RWPE2 (cell line): ENCODE results near the gene PFAS.

Experiments
- ATAC-seq: fragments of 200-7000 bp; cut with Tn5 transposase; 3 replicates; pipeline ENCODE4 v1.9.1; 2021; ENCODE audit warnings: low read depth
- DNase-seq: peaks from one replicate; pipeline ENCODE4 v3.0.0-alpha.2; 2020; ENCODE audit warnings: low spot score
- H3K27ac ChIP-seq: fragments of 450-650 bp; 2 replicates; pipeline ENCODE4 v1.5.1; 2017; ENCODE audit warnings: mild to moderate bottlenecking; ENCODE audit not compliant: poor library complexity, severe bottlenecking
- H3K27me3 ChIP-seq: fragments of 250-450 bp; sonication (Bioruptor Pico); 2 replicates; pipeline ENCODE4 v1.5.1; 2021; ENCODE audit warnings: mild to moderate bottlenecking, moderate library complexity; ENCODE audit not compliant: insufficient read depth, poor library complexity, severe bottlenecking
- H3K36me3 ChIP-seq: fragments of 250-450 bp; sonication (Bioruptor Pico); 2 replicates; pipeline ENCODE4 v1.5.1; 2020; ENCODE audit warnings: low read depth, mild to moderate bottlenecking, moderate library complexity
- H3K4me1 ChIP-seq: fragments of 250-450 bp; sonication (Bioruptor Pico); 2 replicates; pipeline ENCODE4 v1.5.1; 2021; ENCODE audit warnings: mild to moderate bottlenecking, moderate library complexity; ENCODE audit not compliant: insufficient read depth, poor library complexity, severe bottlenecking
- H3K4me3 ChIP-seq: fragments of 250-450 bp; sonication (Bioruptor Pico); 2 replicates; pipeline ENCODE4 v1.5.1; 2021; ENCODE audit warnings: mild to moderate bottlenecking, moderate library complexity; ENCODE audit not compliant: severe bottlenecking
- H3K9me3 ChIP-seq: fragments of 250-450 bp; sonication (Bioruptor Pico); 2 replicates; pipeline ENCODE4 v1.5.1; 2021; ENCODE audit warnings: mild to moderate bottlenecking, moderate library complexity; ENCODE audit not compliant: severe bottlenecking
- TF ChIP-seq, protein P1 (sequence below): fragments of 450-650 bp; IDR thresholded peaks from one replicate; pipeline ENCODE4 v1.5.1; 2017; ENCODE audit warnings: mild to moderate bottlenecking, moderate library complexity; ENCODE audit not compliant: poor library complexity, severe bottlenecking

The PFAS gene

DNA sequence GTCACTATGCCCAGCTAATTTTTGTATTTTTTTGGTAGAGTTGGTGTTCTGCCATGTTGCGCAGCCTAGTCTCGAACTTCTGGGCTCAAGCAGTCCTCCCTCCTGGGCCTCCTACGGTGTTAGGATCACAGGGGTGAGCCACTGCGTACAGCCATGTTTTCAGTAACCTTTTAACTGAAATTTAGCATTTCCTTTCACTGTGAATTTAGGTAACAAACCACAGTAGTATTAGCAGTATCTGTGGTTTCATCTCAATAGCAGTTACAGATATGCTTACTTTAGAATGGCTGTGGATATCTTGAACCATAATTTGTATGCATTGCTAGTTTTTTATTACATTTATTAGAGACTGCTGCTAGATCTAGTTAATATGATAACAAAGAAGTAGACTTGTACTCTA lies 35.0 kb downstream of the PFAS start:
- no peaks in the 10 kb centered on the region for H3K9me3 ChIP-seq
- H3K4me3 ChIP-seq = no peak overlapping the region
- DNase-seq (no peak), ATAC-seq (no peak)
- H3K27ac ChIP-seq = no peak overlapping the region
- peaks cover 4% of the 10 kb centered on the region for H3K4me1 ChIP-seq
- no peaks in the 10 kb centered on the region for H3K27me3 ChIP-seq
- H3K36me3 ChIP-seq = no peaks in the 10 kb centered on the region
- TF ChIP-seq, protein P1, sequence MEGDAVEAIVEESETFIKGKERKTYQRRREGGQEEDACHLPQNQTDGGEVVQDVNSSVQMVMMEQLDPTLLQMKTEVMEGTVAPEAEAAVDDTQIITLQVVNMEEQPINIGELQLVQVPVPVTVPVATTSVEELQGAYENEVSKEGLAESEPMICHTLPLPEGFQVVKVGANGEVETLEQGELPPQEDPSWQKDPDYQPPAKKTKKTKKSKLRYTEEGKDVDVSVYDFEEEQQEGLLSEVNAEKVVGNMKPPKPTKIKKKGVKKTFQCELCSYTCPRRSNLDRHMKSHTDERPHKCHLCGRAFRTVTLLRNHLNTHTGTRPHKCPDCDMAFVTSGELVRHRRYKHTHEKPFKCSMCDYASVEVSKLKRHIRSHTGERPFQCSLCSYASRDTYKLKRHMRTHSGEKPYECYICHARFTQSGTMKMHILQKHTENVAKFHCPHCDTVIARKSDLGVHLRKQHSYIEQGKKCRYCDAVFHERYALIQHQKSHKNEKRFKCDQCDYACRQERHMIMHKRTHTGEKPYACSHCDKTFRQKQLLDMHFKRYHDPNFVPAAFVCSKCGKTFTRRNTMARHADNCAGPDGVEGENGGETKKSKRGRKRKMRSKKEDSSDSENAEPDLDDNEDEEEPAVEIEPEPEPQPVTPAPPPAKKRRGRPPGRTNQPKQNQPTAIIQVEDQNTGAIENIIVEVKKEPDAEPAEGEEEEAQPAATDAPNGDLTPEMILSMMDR = no peak

DNA sequence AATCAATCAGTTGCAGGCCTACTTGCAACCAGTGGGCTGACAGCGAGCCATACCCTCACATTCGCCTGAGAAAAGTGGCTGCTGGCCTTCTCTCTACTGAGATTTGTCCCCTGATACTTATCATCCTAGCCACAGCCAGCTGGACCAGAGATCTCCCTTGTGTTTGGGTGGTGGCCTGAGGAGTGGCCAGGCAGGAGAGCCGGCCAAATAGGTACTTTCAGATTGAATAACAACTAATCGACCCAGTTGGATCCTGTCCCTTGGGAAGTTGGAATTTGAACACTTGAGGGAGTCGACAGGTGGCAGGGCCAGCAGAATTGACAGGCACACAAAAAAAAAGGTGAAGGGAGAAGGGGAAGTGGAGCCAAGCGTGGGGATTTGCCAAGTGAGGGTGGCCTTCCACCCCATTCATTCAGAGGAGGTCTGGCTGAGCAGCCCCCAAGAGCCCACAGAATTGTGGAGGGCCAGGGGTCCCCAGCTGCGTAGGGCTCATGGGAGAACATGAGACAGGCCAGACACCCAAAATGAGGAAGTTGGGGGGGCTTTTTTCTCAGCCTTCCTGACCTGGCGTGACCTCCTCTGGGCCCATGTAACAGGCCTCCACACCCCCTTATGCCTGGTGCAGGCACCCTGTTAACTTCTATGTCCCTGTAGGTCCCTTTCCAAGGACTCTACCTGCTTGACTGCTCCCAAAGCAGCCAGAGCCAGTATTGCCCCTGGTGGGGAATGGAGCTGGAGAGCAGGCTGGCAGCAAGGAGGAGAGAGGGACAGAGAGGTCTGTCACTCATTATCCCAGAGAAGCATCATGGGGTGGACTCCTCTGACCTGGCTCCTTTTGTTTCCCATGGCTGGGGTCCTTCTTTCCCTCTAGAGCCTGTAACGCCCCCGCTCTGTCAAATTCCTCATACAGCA lies 36.4 kb downstream of the PFAS start:
- TF ChIP-seq, protein P1 = no peak
- Histone ChIP-seq H3K27ac (no peak overlapping the region), H3K36me3 (peaks cover 5% of the 10 kb centered on the region; the same call in 1 of the 2 replicates), H3K27me3 (no peaks in the 10 kb centered on the region), H3K9me3 (no peaks in the 10 kb centered on the region), H3K4me1 (peaks cover 4% of the 10 kb centered on the region), H3K4me3 (no peak overlapping the region)
- DNase-seq = no peak
- no peak for ATAC-seq

DNA sequence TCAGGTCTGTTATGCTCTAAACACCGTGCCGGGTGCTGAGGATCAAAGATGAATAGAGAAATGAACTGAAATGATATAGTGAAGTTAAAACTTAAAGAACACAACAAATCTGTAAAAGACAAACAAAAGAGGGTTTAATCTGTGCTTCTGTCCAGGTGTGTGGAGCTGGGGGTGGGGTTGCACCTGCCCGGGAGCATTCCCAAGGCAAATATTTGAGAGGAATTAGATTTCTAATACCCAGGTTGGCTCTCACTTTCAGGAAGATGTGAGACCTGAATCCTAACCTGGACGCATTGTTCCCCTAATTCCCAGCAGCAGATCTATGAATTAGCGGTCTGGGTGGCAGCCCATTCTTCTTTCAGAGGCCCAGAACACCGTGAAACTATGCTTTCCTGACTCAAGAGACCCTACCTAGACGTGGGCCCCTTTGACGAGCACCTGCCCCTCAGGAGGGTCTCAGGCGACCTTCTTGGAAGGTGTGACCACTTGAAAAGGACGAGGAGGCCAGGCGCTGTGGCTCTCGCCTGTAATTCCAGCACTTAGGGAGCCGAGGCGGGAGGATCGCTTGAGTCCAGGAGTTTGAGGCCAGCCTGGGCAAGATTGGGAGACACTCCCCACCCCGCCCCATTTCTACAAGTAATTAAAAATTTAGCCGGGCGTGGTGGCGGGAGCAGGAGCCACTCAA lies 38.7 kb downstream of the PFAS start:
- Histone ChIP-seq H3K4me1 (peaks cover 4% of the 10 kb centered on the region), H3K27me3 (no peaks in the 10 kb centered on the region), H3K9me3 (no peaks in the 10 kb centered on the region), H3K36me3 (peaks cover 5% of the 10 kb centered on the region; the same call in 1 of the 2 replicates), H3K4me3 (peak overlapping the region; percentile 80), H3K27ac (peak overlapping the region; percentile 25)
- ATAC-seq (no peak; the same call in 2 of the 3 replicates), DNase-seq (no peak)
- TF ChIP-seq, protein P1 = no peak

DNA sequence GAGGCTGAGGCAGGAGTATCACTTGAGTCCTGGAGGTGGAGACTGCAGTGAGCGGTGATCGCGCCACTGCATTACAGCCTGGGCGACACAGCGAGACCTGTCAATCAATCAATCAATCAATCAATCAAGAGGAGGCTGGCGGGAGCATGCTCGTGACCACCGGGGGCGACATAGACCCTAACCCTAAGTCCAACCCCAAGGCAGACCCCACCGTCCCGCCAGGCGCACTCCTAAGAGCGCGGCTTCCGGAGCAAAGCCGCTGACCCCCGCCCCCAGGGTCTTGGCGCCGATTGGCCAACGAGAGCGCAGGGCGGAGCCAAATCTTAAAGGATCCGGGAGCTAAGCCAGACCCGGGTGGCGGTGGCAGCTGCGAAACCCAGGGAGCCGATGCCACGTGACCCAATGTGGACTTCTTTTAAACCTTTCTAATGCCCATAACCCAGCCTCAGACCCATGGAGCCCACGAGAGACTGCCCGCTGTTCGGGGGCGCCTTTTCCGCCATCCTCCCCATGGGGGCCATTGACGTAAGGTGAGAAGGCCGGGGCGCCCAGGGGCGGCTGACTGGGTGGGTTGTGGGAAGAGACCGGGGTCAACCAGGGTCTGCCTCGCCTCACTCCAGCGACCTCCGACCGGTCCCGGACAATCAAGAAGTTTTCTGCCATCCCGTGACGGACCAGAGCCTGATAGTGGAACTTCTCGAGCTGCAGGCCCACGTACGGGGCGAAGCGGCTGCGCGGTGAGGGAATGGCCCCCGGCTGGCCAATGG lies 39.4 kb downstream of the PFAS start, which contains the start of gene RANGRF:
Gene RANGRF (plus strand): TSS at position 335 of the 767 bp plus-strand sequence. CDS start 119 bp downstream, at position 454.
- Histone ChIP-seq H3K27me3 (no peaks in the 10 kb centered on the region), H3K4me3 (peak within 1 kb of the TSS; percentile 80), H3K27ac (peak within 1 kb of the TSS; percentile 25), H3K4me1 (peaks cover 4% of the 10 kb centered on the region), H3K36me3 (peaks cover 5% of the 10 kb centered on the region; the same call in 1 of the 2 replicates), H3K9me3 (no peaks in the 10 kb centered on the region)
- ATAC-seq (peak; percentile 87), DNase-seq (peak; percentile 84)
- TF ChIP-seq, protein P1 = no peak
